ENCODE results near the gene PDE11A. TPM values are rescaled to one million over a fixed set of nuclear protein-coding genes. Genes with fewer than 3 reads are reported as not detected.

Gene PDE11A
- total RNA-seq, 1 experiment from 2014 or later: 0.13 TPM

GRCh38 chr2:177727577-177728398, 344.8 kb downstream of the PDE11A start:
- Histone ChIP-seq H3T11ph (ENCODE audit: low read length) (no peak overlapping the region), H3K9ac (ENCODE audit: extremely low read depth, insufficient read length, low read length) (no peak overlapping the region), H3K14ac (ENCODE audit: insufficient read depth, low read length) (no peak overlapping the region), H3K79me2 (ENCODE audit: insufficient read depth, low read length) (no peaks in the 10 kb centered on the region), H2BK12ac (ENCODE audit: insufficient read length, low read depth, low read length) (no peak overlapping the region), H3K27ac (ENCODE audit: insufficient read length, low read depth, low read length) (no peak overlapping the region), H2BK20ac (ENCODE audit: low read depth, low read length, poor library complexity, severe bottlenecking) (no peak overlapping the region), H3K4ac (ENCODE audit: low read depth, low read length) (no peak overlapping the region), H3K79me1 (ENCODE audit: insufficient read depth, low read depth, low read length, poor library complexity, severe bottlenecking) (no peaks in the 10 kb centered on the region), H2AK5ac (ENCODE audit: insufficient read length, low read length) (no peak overlapping the region), H2BK15ac (ENCODE audit: low read depth, low read length) (no peak overlapping the region), H2BK120ac (ENCODE audit: low read depth, low read length, poor library complexity, severe bottlenecking) (no peak overlapping the region), H3K9me3 (ENCODE audit: control insufficient read depth, low read depth, low read length) (no peaks in the 10 kb centered on the region), H2AFZ (ENCODE audit: low read length) (no peak overlapping the region), H3K23me2 (ENCODE audit: insufficient read length, low read depth, low read length, poor library complexity, severe bottlenecking) (no peaks in the 10 kb centered on the region), H4K91ac (ENCODE audit: insufficient read length, low read depth, low read length) (no peak overlapping the region), H3K4me2 (ENCODE audit: insufficient read depth, insufficient read length, low read length) (no peak overlapping the region), H3K4me1 (ENCODE audit: insufficient read depth, low read length) (no peaks in the 10 kb centered on the region), H3K18ac (ENCODE audit: insufficient read length, low read depth, low read length) (no peak overlapping the region), H4K8ac (replicated peaks; ENCODE audit: insufficient read length, low read depth, low read length) (no peak overlapping the region), H4K5ac (ENCODE audit: insufficient read length, low read depth, low read length) (no peak overlapping the region), H3K23ac (ENCODE audit: insufficient read length, low read depth, low read length) (no peak overlapping the region), H3K56ac (ENCODE audit: insufficient read length, low read depth, low read length) (no peak overlapping the region), H2BK5ac (ENCODE audit: insufficient read length, low read length) (no peak overlapping the region), H3K27me3 (ENCODE audit: insufficient read depth, low read length) (peaks cover 37% of the 10 kb centered on the region; the same call in 1 of the 2 replicates), H4K20me1 (ENCODE audit: control insufficient read depth, insufficient read depth, insufficient read length) (no peaks in the 10 kb centered on the region)
- peaks cover 12 to 15% of the 10 kb centered on the region in 2 experiments for H3K4me1 Mint-ChIP-seq
- TF ChIP-seq CTCF (conservative IDR thresholded peaks at IDR 0.05): no peak
- H3K27ac Mint-ChIP-seq: no peak overlapping the region
- H3K4me3 Mint-ChIP-seq: no peak overlapping the region
- no peak for DNase-seq
- H3K9me3 Mint-ChIP-seq: no peaks in the 10 kb centered on the region; a peak in 1 of 5 replicates
- H3K36me3 Mint-ChIP-seq (ENCODE audit: insufficient read depth in 1 of 3, low read depth in 3 of 3): no peaks in the 10 kb centered on the region
- WGBS (ENCODE audit: extremely low coverage, insufficient read length, low lambda C conversion rate): no CpG with 5 or more reads among the region's 13 CpGs
- H3K27me3 Mint-ChIP-seq (ENCODE audit: low read depth): peaks cover 85% of the 10 kb centered on the region
